ENCODE results near the gene PHKA2.
A peak's percentile ranks its signal among the peaks of the same experiment; 100 is the strongest.
"Not testable (repeated sequence)": the region's sequence is repeated elsewhere in the genome, so short reads cannot be mapped to it uniquely, and the experiment has no call there.

Gene PHKA2, protein sequence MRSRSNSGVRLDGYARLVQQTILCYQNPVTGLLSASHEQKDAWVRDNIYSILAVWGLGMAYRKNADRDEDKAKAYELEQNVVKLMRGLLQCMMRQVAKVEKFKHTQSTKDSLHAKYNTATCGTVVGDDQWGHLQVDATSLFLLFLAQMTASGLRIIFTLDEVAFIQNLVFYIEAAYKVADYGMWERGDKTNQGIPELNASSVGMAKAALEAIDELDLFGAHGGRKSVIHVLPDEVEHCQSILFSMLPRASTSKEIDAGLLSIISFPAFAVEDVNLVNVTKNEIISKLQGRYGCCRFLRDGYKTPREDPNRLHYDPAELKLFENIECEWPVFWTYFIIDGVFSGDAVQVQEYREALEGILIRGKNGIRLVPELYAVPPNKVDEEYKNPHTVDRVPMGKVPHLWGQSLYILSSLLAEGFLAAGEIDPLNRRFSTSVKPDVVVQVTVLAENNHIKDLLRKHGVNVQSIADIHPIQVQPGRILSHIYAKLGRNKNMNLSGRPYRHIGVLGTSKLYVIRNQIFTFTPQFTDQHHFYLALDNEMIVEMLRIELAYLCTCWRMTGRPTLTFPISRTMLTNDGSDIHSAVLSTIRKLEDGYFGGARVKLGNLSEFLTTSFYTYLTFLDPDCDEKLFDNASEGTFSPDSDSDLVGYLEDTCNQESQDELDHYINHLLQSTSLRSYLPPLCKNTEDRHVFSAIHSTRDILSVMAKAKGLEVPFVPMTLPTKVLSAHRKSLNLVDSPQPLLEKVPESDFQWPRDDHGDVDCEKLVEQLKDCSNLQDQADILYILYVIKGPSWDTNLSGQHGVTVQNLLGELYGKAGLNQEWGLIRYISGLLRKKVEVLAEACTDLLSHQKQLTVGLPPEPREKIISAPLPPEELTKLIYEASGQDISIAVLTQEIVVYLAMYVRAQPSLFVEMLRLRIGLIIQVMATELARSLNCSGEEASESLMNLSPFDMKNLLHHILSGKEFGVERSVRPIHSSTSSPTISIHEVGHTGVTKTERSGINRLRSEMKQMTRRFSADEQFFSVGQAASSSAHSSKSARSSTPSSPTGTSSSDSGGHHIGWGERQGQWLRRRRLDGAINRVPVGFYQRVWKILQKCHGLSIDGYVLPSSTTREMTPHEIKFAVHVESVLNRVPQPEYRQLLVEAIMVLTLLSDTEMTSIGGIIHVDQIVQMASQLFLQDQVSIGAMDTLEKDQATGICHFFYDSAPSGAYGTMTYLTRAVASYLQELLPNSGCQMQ

DNA sequence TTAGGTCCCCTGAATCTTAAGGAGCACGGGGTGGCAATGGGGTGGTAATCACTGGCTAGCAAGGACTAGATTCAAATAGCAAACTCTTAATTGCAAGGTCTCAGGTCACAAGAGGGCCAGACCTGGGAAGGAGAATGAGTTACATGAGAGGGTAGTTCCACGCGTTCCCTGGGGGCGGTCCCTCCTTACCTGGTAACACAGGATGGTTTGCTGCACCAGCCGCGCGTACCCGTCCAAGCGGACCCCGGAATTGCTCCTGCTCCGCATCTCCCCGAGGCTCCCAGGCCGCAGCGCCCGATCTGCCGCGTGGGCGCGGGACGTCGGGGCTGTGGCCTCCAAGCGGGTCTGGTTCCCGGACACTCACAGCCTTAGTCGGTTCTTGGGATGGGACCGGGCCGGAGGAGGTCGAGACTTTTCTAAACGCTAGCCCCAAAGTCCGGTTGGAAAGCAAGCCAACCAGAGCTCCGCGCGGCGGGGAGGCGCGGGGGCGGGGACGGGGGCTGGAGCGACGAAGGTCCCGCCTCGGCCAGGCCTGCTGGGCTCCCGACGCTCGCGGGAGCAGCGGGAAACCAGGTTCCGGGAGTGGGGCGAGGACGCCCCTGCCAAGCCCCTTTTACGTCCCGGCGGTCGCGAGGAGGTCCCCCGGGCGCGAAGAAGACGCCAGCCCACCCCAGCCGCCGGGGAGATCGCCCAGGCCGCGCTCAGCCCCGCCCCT lies at the start of gene PHKA2:
Gene PHKA2 (minus strand): TSS at position 449 of the 715 bp plus-strand sequence. CDS start 182 bp downstream, at position 267.
- peak; percentile 65 for DNase-seq

DNA sequence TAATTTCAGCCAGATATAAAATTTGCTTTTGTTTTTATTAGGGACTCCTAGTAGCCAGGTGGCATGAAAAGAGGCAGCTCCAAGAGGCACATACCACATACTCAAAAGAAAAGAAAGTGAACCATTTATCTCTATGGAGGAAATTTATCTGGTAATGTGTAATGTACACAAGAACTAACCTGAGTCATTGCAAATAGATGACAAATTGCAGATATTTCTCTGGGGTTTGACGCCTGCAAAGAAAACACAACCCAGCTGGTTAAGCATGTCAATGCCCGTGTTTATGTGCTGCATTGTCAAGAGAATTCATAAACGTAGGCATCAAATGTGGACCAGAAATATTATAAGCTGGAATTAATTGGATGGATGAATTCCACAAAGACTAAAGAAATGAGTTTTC lies 46.9 kb upstream of the PHKA2 start:
- no peak for DNase-seq

DNA sequence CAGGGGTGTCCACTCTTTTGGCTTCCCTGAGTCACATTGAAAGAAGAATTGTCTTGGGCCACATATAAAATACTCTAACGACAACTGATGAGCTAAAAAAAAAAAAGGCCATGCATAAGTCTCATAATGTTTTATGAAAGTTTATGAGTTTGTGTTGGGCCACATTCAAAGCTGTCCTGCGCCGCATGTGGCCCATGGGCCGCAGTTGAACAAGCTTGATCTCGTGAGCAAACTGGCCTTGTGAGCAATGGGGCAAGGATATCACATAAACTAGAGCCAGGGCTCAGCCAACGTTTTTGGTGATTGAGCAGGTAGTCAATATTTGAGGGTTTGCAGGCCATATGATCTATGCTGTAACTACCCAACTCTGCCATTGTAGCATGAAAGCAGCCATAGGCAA lies 44.6 kb upstream of the PHKA2 start:
- DNase-seq, result no peak

DNA sequence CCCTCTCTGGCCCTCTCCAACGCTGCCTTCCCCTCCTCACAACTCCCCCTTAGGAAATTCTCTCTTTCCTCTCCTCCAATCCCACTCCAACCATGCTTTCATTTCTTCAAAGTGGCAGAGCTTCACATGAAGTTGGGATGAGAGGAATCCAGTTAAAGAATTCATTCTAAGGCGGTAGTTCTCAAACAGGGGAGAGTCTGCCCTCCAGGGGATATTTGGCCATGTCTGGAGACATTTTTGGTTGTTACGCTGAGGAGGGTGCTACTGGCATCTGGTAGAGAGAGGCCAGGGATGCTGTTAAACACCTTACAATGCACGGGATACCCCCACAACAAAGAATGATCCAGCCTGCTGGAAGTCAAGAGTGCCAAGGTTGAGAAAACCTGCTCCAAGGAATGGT lies 40.5 kb upstream of the PHKA2 start:
- no peak for DNase-seq

DNA sequence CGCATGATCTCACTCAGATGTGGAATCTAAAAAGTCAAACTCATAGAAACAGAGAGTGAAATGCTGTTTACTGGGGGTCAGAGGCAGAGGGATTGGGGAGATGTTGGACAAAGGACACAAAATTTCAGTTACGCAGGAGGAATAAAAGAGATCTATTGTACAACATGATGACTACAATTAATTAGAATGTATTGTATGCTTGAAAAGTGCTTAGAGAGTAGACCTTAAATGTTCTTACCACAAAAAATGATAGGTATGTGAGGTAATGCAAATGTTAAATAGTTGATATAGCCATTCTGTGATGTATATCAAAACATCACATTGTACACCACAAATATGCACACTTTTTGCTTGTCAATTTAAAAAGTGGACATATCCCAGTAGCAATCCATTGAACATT lies 36.1 kb upstream of the PHKA2 start:
- no peak for DNase-seq

DNA sequence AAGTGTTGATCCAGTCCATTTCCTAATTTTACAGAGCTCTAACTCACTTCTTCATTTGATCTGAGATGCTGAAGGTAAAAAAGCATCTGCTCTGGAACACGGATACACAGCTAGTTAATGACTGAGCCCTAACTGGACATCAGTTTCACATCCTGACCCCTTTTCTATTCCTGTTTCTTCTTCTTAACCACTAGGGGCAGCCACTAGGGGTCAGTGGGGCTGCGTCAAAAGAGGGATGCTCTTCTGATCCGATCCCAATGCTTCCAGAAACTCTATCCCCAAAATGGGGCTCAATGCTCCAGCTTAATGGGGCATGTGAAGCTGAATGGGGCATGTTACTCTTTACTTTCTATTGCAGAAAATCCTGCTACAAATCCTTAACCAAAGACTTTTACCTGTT lies 33.4 kb upstream of the PHKA2 start:
- DNase-seq, result no peak

DNA sequence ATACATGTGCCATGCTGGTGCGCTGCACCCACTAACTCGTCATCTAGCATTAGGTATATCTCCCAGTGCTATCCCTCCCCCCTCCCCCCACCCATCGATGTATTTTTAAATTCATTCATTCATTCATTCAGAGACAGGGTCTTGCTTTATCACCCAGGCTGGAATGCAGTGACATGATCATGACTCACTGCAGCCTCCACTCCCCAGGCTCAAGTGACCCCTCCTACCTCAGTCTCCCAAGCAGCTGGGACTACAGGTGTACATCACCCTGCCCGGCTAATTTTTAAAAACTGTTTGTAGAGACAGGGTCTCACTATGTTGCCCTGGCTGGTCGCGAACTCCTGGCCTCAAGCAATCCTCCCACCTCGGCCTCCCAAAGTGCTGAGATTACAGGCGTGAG lies 32.7 kb upstream of the PHKA2 start:
- not testable (repeated sequence) for DNase-seq

DNA sequence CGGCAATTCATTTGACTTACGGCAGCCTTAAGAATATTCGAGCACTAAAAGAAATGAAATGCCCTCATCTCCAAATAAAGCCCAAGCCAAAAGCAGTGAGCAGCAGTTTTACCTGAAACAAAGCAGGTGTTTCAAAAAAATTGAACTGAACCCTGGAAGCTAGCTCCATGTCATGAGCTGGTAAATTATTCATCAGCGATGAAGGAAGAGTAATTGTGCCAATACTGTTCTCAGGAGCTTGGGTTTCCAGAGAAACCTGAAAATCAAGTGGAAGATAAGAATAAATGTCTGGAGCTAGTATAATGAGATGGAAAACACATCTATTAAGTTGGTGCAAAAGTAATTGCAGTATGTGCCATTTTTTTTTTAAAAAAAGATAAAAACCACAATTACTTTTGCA lies 24.0 kb upstream of the PHKA2 start:
- no peak for DNase-seq

DNA sequence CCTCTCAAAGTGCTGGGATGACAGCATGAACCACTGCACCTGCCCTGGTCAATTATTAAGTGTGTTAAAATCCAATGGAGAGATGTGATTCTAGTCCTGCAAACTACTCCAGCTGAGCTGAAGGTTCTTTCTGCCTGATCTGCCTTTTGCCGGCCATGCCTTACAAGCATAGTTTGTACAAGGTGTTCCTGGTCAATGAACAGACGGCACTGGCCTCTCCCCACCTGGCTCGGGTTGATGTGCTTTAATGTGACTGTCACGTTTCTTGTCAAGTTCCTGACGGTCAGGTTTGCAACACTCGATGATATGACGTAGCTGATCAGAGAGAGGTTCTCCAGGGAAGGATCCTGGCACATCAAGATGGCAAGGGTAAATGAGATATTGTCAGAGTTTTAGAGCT lies 23.1 kb upstream of the PHKA2 start:
- DNase-seq, result no peak

DNA sequence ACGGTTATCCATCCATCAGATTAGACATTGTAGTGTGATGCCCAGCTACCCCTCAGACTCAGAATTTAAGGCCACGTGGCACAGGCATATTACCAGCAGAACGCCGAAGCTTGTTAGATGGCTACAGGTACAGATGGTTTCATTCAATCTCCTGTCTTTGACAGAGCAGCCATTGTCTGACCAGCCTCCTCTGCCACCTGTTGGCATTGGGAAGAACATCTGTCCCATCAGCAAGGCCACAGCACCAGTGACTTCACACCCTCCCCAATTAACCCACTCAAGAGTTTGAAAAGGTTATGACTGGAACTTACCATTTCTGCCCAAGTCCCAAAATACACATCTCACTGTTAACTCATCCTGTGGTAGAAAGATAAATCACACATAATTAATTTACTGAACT lies 22.0 kb upstream of the PHKA2 start:
- DNase-seq, result no peak

DNA sequence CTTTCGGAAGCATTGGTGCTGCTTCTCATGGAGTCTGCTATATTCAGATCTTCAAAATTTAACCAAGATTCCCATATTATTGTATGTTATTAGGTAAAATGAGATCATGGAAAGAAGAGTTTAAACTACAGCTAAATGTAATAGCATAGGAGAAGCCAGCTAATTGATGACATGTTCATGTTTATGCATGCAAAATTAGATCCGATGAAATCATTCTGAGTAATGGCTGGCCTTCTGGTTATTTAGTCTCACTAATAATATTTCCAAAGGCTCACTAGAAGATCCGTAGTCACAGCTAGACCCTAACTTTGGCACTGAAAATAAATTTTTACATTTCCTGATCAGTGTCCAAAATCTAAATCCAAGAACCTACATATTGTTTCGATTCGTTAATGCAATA lies 19.8 kb upstream of the PHKA2 start:
- no peak for DNase-seq

DNA sequence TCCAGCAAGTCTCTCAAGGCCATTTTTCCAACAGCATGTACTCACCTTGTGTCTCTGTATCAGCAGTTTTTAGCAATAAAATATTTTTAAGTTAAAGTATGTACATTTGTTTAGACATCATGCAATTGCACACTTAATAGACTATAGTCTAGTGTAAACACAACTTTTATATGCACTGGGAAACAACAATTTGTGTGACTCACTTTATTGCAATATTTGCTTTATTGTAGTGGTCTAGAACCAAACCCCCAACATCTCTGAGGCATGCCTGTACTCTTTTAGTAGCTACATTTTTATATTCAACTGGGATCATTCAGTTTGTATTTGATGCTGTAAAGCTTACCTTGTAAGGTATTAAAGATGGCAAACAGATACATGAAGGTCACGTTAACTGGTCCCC lies 14.7 kb upstream of the PHKA2 start:
- no peak for DNase-seq

DNA sequence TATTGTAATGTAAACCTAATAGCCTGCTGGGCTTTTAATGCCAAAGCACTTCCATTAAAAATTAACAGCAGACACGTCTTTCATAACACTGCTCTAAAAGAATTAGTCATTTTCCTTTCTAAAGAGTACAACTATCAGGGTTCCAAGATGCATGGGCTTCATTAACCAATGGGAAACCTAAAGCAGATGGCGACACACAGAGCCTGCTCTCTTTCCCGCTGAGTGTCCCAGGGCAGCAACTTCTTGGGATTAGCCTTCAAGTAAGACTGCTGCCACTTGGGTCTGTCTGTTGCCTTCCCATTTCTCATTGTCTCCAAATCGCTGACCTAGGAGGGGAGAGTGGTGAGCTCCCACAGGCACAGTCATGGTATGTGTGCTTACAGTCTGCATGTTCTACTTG lies 14.0 kb upstream of the PHKA2 start:
- DNase-seq, result no peak

DNA sequence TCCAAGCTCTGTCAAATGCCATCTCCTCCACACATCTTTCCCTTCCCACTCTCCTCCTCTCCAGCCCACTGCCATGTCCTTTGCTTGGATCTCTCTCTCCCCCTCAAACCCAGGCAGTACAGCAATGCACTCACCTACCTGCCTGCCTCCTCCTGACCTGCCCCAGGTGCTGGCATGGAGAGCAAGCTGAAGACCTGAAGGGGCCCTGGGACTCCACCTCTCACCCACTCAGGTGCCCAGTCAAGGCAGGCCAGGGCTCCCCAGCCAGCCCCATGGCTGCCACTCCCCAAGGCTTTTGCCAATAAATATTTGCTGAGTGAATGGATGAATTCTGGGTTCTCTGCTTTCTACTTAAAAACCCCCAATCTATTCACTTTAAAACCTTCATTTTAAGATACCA lies 12.6 kb upstream of the PHKA2 start:
- DNase-seq, result no peak

DNA sequence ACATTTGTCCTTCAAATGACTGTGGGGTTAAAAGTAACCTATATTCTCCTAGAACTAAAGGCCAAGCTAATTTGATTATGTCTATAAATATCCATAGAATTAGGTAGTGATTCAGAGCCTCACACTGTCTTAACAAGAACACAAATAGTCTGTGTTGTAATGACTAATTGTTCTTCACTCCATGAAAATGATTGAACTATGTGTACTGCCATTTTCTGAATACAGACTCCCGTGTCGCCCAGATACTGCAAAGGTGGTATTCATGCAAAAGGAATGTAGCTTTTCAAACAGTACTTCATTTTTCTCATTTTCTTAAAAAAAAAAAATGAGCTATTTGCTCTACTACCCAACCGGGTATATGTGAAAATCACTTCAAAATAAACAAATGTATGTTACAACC lies 11.3 kb upstream of the PHKA2 start:
- DNase-seq, result no peak

DNA sequence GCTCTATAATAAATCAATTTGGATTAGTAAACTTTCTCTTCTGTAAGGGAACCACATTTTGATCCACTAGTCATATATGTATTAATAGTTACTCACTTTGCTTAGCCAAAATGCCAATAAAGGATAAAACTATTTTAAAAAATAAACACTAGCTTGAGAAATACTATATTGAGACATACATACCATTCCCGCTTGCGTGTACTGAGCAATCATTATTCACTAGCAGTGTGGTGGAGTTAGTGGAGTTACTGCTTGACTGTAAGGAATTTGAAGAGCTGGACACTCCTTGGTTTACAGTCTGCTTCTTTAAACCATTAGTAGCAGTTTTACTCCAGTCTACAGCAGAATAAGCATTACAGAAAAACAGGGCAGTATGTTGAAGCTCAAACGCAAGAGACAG lies 10.8 kb upstream of the PHKA2 start:
- no peak for DNase-seq

DNA sequence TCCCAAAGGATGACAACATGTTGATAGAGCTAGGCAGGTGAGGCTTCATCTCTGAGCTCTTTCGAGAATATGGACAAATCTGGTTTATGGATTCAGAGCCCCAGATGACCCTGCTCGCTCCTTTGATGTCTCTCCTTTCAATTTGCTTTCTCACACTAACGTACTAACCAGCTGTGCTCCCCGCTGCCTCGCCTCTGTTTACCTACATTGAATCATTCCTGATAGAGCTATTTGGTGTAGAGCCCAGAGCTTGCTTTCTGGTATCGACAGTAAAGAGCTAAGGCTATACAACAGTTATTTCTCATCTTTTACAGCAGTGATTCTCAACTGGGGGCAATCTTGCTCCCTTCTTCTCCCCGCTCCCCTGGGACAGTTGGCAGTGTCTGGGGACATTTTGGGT lies 8.9 kb upstream of the PHKA2 start:
- no peak for DNase-seq

DNA sequence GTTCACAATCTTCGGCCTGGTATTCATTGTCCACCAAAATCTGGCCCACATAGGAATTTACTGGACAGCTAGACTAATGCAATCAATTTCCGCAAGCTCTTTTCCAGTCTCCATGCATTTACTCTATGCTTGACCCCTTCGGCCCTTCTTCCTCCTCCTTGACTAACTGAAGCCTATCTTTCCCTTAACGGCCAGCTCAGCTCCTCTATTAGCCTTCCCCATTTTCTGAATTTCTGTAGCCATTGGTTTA lies 1.2 kb upstream of the PHKA2 start:
- no peak for DNase-seq

DNA sequence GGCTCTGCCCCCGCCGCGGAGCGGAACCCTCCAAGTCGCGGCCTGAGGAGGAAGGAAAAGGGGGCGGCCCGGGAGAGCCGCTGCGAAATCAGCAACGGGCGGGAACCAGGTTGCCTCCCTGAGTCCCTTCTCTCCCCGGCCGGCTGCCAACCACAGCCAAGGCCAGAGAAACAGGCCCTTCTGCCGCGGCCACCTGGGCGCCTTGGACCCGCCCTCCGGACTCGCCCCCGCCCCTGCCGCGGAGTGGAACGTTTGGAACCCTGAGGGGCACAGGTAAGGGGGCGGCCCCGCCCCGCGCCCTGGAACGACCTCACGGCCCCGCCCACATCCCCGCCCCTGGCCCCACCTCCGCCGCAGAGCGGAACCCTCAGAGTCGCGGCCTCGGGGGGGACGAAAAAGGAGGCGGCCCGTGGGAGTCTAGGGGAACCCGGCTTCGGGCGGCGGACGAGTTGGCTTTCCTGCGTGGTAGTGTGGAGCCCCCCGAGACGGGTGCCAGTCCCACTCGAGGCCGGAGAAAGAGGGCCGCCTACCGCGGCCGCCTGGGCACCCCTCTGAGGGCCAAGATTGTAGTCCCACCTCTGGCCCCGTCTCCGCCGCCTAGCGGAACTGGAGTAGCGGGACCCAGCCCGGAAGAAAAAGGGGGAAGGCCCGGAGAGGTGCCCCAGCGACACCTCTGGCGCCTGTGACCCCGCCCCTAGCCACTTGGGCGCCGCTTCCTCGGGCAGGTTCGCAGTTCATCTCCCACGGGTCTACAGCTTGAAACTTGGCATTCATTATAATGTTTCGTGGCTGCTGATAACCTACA lies 669 bp upstream of the PHKA2 start:
- DNase-seq, result peak; percentile 86

DNA sequence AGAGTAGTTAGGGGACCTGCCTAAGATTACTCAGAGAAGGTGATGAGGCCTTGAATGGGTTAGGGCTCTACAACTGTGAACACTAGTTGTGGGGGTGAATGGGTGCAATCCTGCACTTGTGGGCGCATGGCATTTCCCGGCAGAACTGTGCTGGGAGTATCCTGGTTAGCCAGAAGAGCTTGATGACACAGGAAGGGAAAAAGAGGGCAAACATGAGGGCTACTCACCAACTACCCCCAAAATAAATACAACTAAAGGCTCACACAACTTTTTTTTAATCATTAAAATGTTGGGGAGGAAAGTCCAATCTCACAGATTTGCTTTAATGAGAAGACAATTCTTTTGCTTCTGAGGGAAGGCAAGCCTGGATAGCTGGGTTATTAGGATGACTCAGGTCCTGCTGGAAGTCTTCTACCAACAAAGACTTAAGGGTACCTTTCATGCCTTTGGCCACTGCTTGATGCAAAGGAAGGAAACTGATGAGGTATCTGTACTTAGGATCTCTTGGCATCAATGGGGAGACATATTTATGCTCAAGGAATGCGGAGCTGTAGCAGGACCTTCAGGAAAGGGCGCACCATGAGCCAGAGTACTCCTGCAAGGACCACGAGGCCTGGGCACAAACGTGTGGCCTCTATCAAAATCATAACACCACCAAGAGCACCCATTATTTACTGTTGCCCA lies 2.6 kb downstream of the PHKA2 start:
- DNase-seq, result no peak

DNA sequence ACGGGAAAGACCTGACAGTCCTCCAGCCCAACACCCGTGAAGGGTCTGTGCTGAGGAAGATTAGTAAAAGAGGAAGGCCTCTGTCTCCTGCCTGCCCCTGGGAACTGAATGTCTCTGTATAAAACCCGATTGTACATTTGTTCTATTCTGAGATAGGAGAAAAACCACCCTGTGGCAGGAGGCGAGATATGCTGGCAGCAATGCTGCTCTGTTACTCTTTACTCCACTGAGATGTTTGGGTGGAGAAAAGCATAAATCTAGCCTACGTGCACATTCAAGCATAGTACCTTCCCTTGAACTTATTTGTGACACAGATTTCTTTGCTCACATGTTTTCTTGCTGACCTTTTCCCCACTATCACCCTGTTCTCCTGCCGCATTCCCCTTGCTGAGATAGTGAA lies 3.7 kb downstream of the PHKA2 start:
- DNase-seq, result not testable (repeated sequence)

DNA sequence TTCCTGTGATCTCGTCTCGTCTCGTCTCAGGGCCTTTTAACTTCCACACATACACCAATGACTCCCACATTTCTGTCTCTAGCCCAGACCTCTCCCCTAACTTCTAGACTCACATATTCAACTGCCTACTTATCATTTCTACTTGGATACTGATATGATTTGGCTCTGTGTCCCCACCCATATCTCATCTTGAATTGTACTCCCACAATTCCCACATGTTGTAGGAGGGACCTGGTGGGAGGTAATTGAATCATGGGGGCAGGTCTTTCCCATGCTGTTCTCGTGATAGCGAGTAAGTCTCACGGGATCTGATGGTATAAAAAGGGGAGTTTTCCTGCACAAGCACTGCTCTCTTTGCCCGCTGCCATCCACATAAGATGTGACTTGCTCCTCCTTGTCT lies 8.9 kb downstream of the PHKA2 start:
- DNase-seq, result no peak

Measured in midbrain (tissue), 1 donor.